H9 (cell line): ENCODE data around the gene NARF. TPM values are rescaled to one million over a fixed set of nuclear protein-coding genes. Genes with fewer than 3 reads are reported as not detected.
A peak's percentile ranks its signal among the peaks of the same experiment; 100 is the strongest.

ENCODE experiments used
- DNase-seq: peaks from one replicate; pipeline ENCODE4 v3.0.0-alpha.2; 2017
- H2AFZ ChIP-seq: one replicate; pipeline ENCODE4 v1.6.1; 2013; ENCODE audit warnings: mild to moderate bottlenecking, low read length, control low read depth, moderate library complexity
- H2AK5ac ChIP-seq: 2 replicates; pipeline ENCODE4 v1.6.1; 2013; ENCODE audit warnings: low read length, control low read depth, mixed read lengths; ENCODE audit not compliant: insufficient read length
- H2BK120ac ChIP-seq: one replicate; pipeline ENCODE4 v1.6.1; 2013; ENCODE audit warnings: low read depth, mild to moderate bottlenecking, low read length, control low read depth, inconsistent platforms; ENCODE audit not compliant: poor library complexity, severe bottlenecking
- H2BK12ac ChIP-seq: 2 replicates; pipeline ENCODE4 v1.6.1; 2013; ENCODE audit warnings: low read length, control low read depth, mixed read lengths, low read depth; ENCODE audit not compliant: insufficient read length
- H2BK15ac ChIP-seq: 2 replicates; pipeline ENCODE4 v1.6.1; 2013; ENCODE audit warnings: low read depth, low read length, control low read depth
- H2BK20ac ChIP-seq: one replicate; pipeline ENCODE4 v1.6.1; 2013; ENCODE audit warnings: low read depth, mild to moderate bottlenecking, low read length, control low read depth, inconsistent platforms; ENCODE audit not compliant: poor library complexity, severe bottlenecking
- H2BK5ac ChIP-seq: 2 replicates; pipeline ENCODE4 v1.6.1; 2013; ENCODE audit warnings: low read length, control low read depth, mixed read lengths; ENCODE audit not compliant: insufficient read length
- H3K14ac ChIP-seq: 2 replicates; pipeline ENCODE4 v1.6.1; 2013; ENCODE audit warnings: low read length, control low read depth; ENCODE audit not compliant: insufficient read depth
- H3K18ac ChIP-seq: 2 replicates; pipeline ENCODE4 v1.6.1; 2013; ENCODE audit warnings: low read depth, mild to moderate bottlenecking, mixed read lengths, low read length, control low read depth; ENCODE audit not compliant: insufficient read length
- H3K23ac ChIP-seq: 2 replicates; pipeline ENCODE4 v1.6.1; 2013; ENCODE audit warnings: low read length, control low read depth, mixed read lengths, low read depth; ENCODE audit not compliant: insufficient read length
- H3K23me2 ChIP-seq: 2 replicates; pipeline ENCODE4 v1.6.1; 2013; ENCODE audit warnings: low read depth, mild to moderate bottlenecking, mixed read lengths, low read length, control low read depth; ENCODE audit not compliant: insufficient read length, poor library complexity, severe bottlenecking
- H3K27ac ChIP-seq: 2 replicates; pipeline ENCODE4 v1.5.1; 2013; ENCODE audit warnings: low read length, control low read depth, mixed read lengths, low read depth; ENCODE audit not compliant: insufficient read length
- H3K27me3 ChIP-seq: 2 replicates; pipeline ENCODE4 v1.6.1; 2013; ENCODE audit warnings: low read length, control low read depth, inconsistent platforms; ENCODE audit not compliant: insufficient read depth
- H3K4ac ChIP-seq: 2 replicates; pipeline ENCODE4 v1.6.1; 2013; ENCODE audit warnings: low read depth, mild to moderate bottlenecking, control low read depth, inconsistent platforms, low read length, moderate library complexity
- H3K4me1 ChIP-seq: 2 replicates; pipeline ENCODE4 v1.6.1; 2013; ENCODE audit warnings: low read length, control low read depth, inconsistent platforms; ENCODE audit not compliant: insufficient read depth
- H3K4me2 ChIP-seq: 2 replicates; pipeline ENCODE4 v1.6.1; 2013; ENCODE audit warnings: low read length, control low read depth, mixed read lengths; ENCODE audit not compliant: insufficient read length, insufficient read depth
- H3K56ac ChIP-seq: 2 replicates; pipeline ENCODE4 v1.6.1; 2013; ENCODE audit warnings: low read depth, mild to moderate bottlenecking, mixed read lengths, low read length, control low read depth; ENCODE audit not compliant: insufficient read length
- H3K79me1 ChIP-seq: 2 replicates; pipeline ENCODE4 v1.6.1; 2013; ENCODE audit warnings: low read depth, mild to moderate bottlenecking, moderate library complexity, low read length, control low read depth, inconsistent platforms; ENCODE audit not compliant: insufficient read depth, poor library complexity, severe bottlenecking
- H3K79me2 ChIP-seq: 2 replicates; pipeline ENCODE4 v1.6.1; 2013; ENCODE audit warnings: low read length, control low read depth, inconsistent platforms; ENCODE audit not compliant: insufficient read depth
- H3K9ac ChIP-seq: 2 replicates; pipeline ENCODE4 v1.6.1; 2013; ENCODE audit warnings: low read length, control low read depth, mixed read lengths; ENCODE audit not compliant: insufficient read length; ENCODE audit errors: extremely low read depth
- H3K9me3 ChIP-seq: one replicate; pipeline ENCODE4 v1.6.1; 2013; ENCODE audit warnings: low read depth, low read length, inconsistent platforms; ENCODE audit not compliant: control insufficient read depth
- H3T11ph ChIP-seq: one replicate; pipeline ENCODE4 v1.6.1; 2013; ENCODE audit warnings: mild to moderate bottlenecking, low read length, control low read depth, inconsistent platforms
- H4K20me1 ChIP-seq: one replicate; pipeline ENCODE4 v1.6.1; 2013; ENCODE audit not compliant: control insufficient read depth, insufficient read length, insufficient read depth
- H4K5ac ChIP-seq: 2 replicates; pipeline ENCODE4 v1.6.1; 2013; ENCODE audit warnings: low read depth, mild to moderate bottlenecking, mixed read lengths, low read length, control low read depth; ENCODE audit not compliant: insufficient read length
- H4K8ac ChIP-seq: replicated peaks from 2 replicates; pipeline ENCODE4 v1.6.1; 2013; ENCODE audit warnings: low read length, control low read depth, mixed read lengths, low read depth; ENCODE audit not compliant: insufficient read length
- H4K91ac ChIP-seq: 2 replicates; pipeline ENCODE4 v1.6.1; 2013; ENCODE audit warnings: low read depth, mild to moderate bottlenecking, moderate library complexity, mixed read lengths, low read length, control low read depth; ENCODE audit not compliant: insufficient read length
- H3K27ac Mint-ChIP-seq, 3 experiments: 2 replicates in 2 of 3; 3 replicates in 1 of 3; pipeline ENCODE4 v1.8.0; 2020 to 2021; ENCODE audit warnings: mixed read lengths in 3 of 3, mild to moderate bottlenecking in 1 of 3, moderate library complexity in 1 of 3
- H3K27me3 Mint-ChIP-seq: 2 replicates; pipeline ENCODE4 v1.8.0; 2021; ENCODE audit warnings: low read depth, mild to moderate bottlenecking, moderate library complexity, mixed read lengths
- H3K36me3 Mint-ChIP-seq, 3 experiments: 2 replicates in 2 of 3; 3 replicates in 1 of 3; pipeline ENCODE4 v1.8.0; 2020 to 2021; ENCODE audit warnings: low read depth in 3 of 3, mixed read lengths in 3 of 3; ENCODE audit not compliant: insufficient read depth in 1 of 3
- H3K4me1 Mint-ChIP-seq, 2 experiments: 2 replicates each; pipeline ENCODE4 v1.8.0; 2020; ENCODE audit warnings: mixed read lengths in 2 of 2
- H3K4me3 Mint-ChIP-seq, 2 experiments: 2 replicates in 1 of 2; 3 replicates in 1 of 2; pipeline ENCODE4 v1.8.0; 2020 to 2021; ENCODE audit warnings: mild to moderate bottlenecking in 2 of 2, mixed read lengths in 2 of 2, moderate library complexity in 1 of 2
- H3K9me3 Mint-ChIP-seq, 2 experiments: 2 replicates in 1 of 2; 3 replicates in 1 of 2; pipeline ENCODE4 v1.8.0; 2020; ENCODE audit warnings: mild to moderate bottlenecking in 2 of 2, mixed read lengths in 2 of 2, moderate library complexity in 1 of 2
- WGBS: extraction: QIAGEN DNeasy Blood & Tissue Kit; methylation state at CpG from one replicate; pipeline ENCODE4 v1.1.7; 2013; ENCODE audit warnings: missing lambda C conversion rate, low lambda C conversion rate, mixed read lengths; ENCODE audit not compliant: insufficient read length; ENCODE audit errors: extremely low coverage; 5-methylcytosine and 5-hydroxymethylcytosine counted together
- total RNA-seq: library from RNA; stranded (reverse); gene quantifications from 2 replicates; pipeline ENCODE4 v1.2.1, GENCODE V29; 2021
- TF ChIP-seq, protein P1 (sequence below): fragments of 200-600 bp; sonication (generic); conservative IDR thresholded peaks from 3 replicates; pipeline ENCODE4 v1.8.0; 2021; ENCODE audit warnings: antibody characterized with exemption, mild to moderate bottlenecking

NARF gene
- total RNA-seq, 1 experiment from 2014 or later = 124 TPM

DNA sequence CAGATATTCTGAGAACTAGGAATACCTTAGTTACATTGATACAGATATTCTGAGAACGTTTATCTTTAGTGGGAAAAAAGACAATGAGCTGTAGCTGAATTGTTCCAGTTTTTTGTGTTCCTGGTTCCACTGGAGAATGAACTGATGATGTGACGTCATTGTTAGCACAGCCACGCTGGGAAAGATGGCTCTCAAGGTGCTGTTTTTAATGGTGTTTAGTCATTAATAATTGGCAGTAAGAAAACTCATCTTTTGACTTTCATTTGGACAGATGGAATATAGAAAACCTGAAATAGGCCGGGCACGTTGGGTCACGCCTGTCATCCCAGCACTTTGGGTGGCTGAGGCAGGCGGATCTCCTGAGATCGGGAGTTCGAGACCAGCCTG lies 71.4 kb downstream of the NARF start:
- Histone ChIP-seq H3K23me2 (no peaks in the 10 kb centered on the region), H3K4me1 (peaks cover 2% of the 10 kb centered on the region; the same call in 1 of the 2 replicates), H4K8ac (no peak overlapping the region), H3T11ph (no peak overlapping the region), H3K27ac (no peak overlapping the region), H3K18ac (no peak overlapping the region), H3K4me2 (no peak overlapping the region), H3K27me3 (no peaks in the 10 kb centered on the region), H3K4ac (no peak overlapping the region), H3K56ac (no peak overlapping the region), H2BK12ac (no peak overlapping the region), H3K9me3 (no peaks in the 10 kb centered on the region), H4K5ac (no peak overlapping the region), H2AK5ac (no peak overlapping the region), H3K9ac (no peak overlapping the region), H2AFZ (no peak overlapping the region), H2BK15ac (no peak overlapping the region), H2BK20ac (no peak overlapping the region), H3K23ac (no peak overlapping the region), H4K91ac (no peak overlapping the region), H3K14ac (no peak overlapping the region), H2BK120ac (no peak overlapping the region), H4K20me1 (peaks cover 3% of the 10 kb centered on the region), H3K79me2 (peaks cover 77% of the 10 kb centered on the region), H2BK5ac (no peak overlapping the region), H3K79me1 (no peaks in the 10 kb centered on the region)
- Mint-ChIP-seq H3K27me3 (no peaks in the 10 kb centered on the region; the same call in 1 of the 2 replicates), H3K4me3 (no peak overlapping the region), H3K9me3 (no peaks in the 10 kb centered on the region), H3K27ac (peak overlapping the region in 1 of 3 experiments; percentile 81; a peak in 2 of 7 replicates), H3K4me1 (peaks cover 28 to 47% of the 10 kb centered on the region in 2 experiments), H3K36me3 (peaks cover 3 to 4% (median 3%) of the 10 kb centered on the region in 3 experiments; a peak in 6 of 7 replicates)
- WGBS = no CpG with 5 or more reads among the region's 9 CpGs
- TF ChIP-seq, protein P1, sequence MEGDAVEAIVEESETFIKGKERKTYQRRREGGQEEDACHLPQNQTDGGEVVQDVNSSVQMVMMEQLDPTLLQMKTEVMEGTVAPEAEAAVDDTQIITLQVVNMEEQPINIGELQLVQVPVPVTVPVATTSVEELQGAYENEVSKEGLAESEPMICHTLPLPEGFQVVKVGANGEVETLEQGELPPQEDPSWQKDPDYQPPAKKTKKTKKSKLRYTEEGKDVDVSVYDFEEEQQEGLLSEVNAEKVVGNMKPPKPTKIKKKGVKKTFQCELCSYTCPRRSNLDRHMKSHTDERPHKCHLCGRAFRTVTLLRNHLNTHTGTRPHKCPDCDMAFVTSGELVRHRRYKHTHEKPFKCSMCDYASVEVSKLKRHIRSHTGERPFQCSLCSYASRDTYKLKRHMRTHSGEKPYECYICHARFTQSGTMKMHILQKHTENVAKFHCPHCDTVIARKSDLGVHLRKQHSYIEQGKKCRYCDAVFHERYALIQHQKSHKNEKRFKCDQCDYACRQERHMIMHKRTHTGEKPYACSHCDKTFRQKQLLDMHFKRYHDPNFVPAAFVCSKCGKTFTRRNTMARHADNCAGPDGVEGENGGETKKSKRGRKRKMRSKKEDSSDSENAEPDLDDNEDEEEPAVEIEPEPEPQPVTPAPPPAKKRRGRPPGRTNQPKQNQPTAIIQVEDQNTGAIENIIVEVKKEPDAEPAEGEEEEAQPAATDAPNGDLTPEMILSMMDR = no peak
- DNase-seq = no peak
